GM12892 (cell line): ENCODE results near the gene JAKMIP1.

Source experiments
- DNase-seq: peaks from one replicate; pipeline ENCODE4 v3.0.0; 2011; ENCODE audit not compliant: insufficient read length
- FAIRE-seq: peaks from 2 replicates; lab custom pipeline; 2011; peaks lifted over from hg19 to GRCh38; lab: Jason Lieb, UNC
- POLR2A ChIP-seq: IDR thresholded peaks from 2 replicates; pipeline ENCODE4 v1.6.1; 2011; ENCODE audit warnings: low read depth, low read length, control low read depth
- POLR2AphosphoS5 ChIP-seq: IDR thresholded peaks from 2 replicates; pipeline ENCODE4 v1.6.1; 2011; ENCODE audit warnings: low read depth, low read length, control low read depth
- TAF1 ChIP-seq: IDR thresholded peaks from 2 replicates; pipeline ENCODE4 v1.6.1; 2011; ENCODE audit warnings: low read depth, mild to moderate bottlenecking, control low read depth, low read length, borderline replicate concordance

The JAKMIP1 gene

GRCh38 chr4:6198278-6198677, 2.1 kb downstream of the JAKMIP1 start:
- FAIRE-seq, result peak; percentile 68
- no peak for DNase-seq
- TF ChIP-seq POLR2AphosphoS5, result no peak
- TF ChIP-seq POLR2A, result no peak; the same call in 1 of the 2 replicates
- no peak for TF ChIP-seq TAF1

GRCh38 chr4:6197433-6198174, 2.7 kb downstream of the JAKMIP1 start:
- FAIRE-seq (peak; percentile 30), DNase-seq (no peak)
- TF ChIP-seq POLR2AphosphoS5 (peak; percentile 50; the same call in 1 of the 2 replicates), POLR2A (0 out of 2 replicates have a peak, but pooled peaks have one; percentile 22), TAF1 (no peak)

GRCh38 chr4:6196871-6197270, 3.5 kb downstream of the JAKMIP1 start:
- FAIRE-seq (peak; percentile 51), DNase-seq (no peak)
- no peak for TF ChIP-seq POLR2AphosphoS5
- TF ChIP-seq POLR2A, result no peak

DNA sequence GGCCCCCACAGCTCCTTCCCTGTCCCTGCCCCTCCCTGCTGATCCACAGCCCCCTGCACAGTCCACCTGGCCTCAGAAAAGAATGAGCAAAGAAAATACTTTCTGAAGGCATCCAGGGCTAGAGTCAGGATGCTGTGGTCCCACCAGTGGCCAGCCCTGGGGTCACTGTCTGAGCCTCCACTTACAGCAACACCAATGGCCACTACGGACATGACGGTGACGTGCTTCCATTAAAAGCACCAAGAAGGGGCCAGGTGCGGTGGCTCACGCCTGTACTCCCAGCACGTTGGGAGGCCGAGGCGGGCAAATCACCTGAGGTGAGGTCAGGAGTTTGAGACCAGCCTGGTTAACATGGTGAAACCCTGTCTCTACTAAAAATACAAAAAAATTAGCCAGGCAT, 4.0 kb downstream of the JAKMIP1 start:
- DNase-seq (no peak), FAIRE-seq (no peak)
- TF ChIP-seq POLR2AphosphoS5, result no peak
- TF ChIP-seq TAF1, result no peak
- TF ChIP-seq POLR2A, result no peak

DNA sequence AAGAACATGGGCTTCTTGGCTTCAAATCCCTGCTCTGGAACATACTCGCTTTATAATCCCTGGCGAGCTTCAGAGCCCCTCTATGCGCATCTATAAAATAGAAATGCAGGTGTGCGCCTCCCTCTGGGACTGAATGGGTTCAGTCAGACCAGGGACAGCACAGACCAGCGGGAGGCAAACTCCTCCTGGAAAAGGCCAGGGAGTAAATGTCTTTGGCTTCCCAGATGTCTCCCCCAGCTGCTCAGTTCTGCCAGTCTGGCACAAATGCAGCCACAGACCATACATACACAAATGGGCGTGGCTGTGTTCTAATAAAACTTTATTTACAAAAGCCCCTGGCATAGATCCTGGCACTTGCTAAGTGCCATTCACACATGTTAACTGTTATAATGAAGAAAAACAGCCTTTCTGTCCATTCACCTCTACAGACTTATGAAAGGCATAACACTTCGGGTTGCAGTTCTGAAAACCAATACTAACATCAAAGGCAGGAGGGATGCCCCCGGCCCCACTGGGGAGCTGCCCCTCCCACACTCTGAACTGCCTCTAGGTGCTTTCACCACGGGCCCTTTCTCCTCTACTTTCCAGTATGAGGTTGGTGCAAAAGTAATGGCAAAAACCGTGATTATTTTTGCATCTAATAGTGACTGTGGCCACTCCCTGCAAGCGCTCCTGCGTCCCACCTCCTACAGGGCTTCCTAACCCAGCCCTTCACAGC, 4.6 kb downstream of the JAKMIP1 start:
- DNase-seq, result no peak
- peak; percentile 77 for FAIRE-seq
- TF ChIP-seq TAF1, result no peak
- no peak for TF ChIP-seq POLR2A
- TF ChIP-seq POLR2AphosphoS5, result no peak

GRCh38 chr4:6194458-6195195, 5.7 kb downstream of the JAKMIP1 start:
- TF ChIP-seq POLR2A (no peak), POLR2AphosphoS5 (no peak), TAF1 (no peak)
- FAIRE-seq, result no peak
- DNase-seq, result no peak

GRCh38 chr4:6193399-6193798, 7.0 kb downstream of the JAKMIP1 start:
- DNase-seq (no peak), FAIRE-seq (no peak)
- no peak for TF ChIP-seq TAF1
- TF ChIP-seq POLR2A, result no peak
- TF ChIP-seq POLR2AphosphoS5, result no peak

DNA sequence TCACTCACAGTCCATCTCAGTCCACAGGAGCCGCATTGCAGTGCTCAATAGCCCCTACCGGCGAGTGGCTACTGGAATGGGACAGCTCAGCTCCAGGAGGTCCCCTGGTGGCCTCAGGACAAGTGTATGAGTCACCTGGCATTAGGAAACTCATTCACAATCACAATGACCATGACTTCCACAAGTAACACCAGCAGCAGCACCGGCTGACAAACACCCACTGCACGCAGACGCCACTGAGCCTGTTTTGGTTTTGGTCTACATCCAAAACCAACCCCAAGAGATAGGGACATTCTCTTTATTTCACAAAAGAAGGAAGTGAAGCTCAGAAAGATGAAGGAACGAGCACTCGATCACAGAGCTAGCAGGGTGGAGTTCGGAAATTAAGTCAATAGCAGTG, 8.1 kb downstream of the JAKMIP1 start:
- peak; percentile 78 for FAIRE-seq
- DNase-seq, result no peak
- no peak for TF ChIP-seq POLR2AphosphoS5
- no peak for TF ChIP-seq TAF1
- TF ChIP-seq POLR2A, result no peak

GRCh38 chr4:6191448-6192130, 8.8 kb downstream of the JAKMIP1 start:
- FAIRE-seq (no peak), DNase-seq (no peak)
- no peak for TF ChIP-seq POLR2AphosphoS5
- no peak for TF ChIP-seq TAF1
- TF ChIP-seq POLR2A, result no peak

GRCh38 chr4:6190486-6190885, 9.9 kb downstream of the JAKMIP1 start:
- FAIRE-seq (peak; percentile 48), DNase-seq (no peak)
- no peak for TF ChIP-seq POLR2A
- TF ChIP-seq POLR2AphosphoS5, result no peak
- TF ChIP-seq TAF1, result no peak

DNA sequence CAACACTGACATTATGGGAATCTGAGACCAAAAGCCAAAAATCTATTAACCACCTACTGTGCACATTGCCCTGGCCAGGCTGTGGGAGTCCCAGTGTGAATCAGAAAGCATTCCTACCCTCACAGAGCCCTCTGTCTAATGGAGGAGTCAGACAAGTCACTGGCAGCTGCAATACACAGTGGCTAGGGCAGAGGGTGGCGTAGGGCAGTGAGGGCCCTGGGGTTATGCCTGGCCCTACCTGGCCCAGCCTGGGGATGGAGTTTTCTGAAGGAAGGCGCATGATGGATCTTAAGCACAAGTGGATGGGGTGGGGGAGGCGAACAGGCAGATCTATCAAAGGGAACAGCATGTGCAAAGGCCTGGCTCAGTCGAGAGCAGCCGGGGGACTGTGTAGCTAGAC, 10.8 kb downstream of the JAKMIP1 start:
- TF ChIP-seq POLR2AphosphoS5 (no peak), POLR2A (no peak), TAF1 (no peak)
- DNase-seq (no peak), FAIRE-seq (no peak)
